Bone marrow (tissue), 2 donors: ENCODE data around the gene DNAH8.

Source experiments
- DNase-seq, 2 donors: peaks; one replicate each; lab custom pipeline; 2025; lab: John Stamatoyannopoulos, UW

DNAH8 gene

GRCh38 chr6:38974389-38975151, 259.5 kb downstream of the DNAH8 start:
- no peak for DNase-seq

GRCh38 chr6:38975621-38976049, 260.5 kb downstream of the DNAH8 start:
- DNase-seq, result no peak

- no peak for DNase-seq
Observed at GRCh38 chr6:38976051-38976450, 260.9 kb downstream of the DNAH8 start.

GRCh38 chr6:38976801-38977500, 261.8 kb downstream of the DNAH8 start:
- no peak for DNase-seq

- DNase-seq, result no peak
Observed at GRCh38 chr6:38978139-38978704, 263.1 kb downstream of the DNAH8 start.

GRCh38 chr6:38982470-38982869, 267.4 kb downstream of the DNAH8 start:
- no peak for DNase-seq

GRCh38 chr6:38984723-38985122, 269.6 kb downstream of the DNAH8 start:
- DNase-seq, result no peak

GRCh38 chr6:38985839-38986238, 270.7 kb downstream of the DNAH8 start:
- no peak for DNase-seq

- DNase-seq, result no peak
Observed at GRCh38 chr6:38987503-38987902, 272.4 kb downstream of the DNAH8 start.

GRCh38 chr6:38988736-38989449, 273.8 kb downstream of the DNAH8 start:
- no peak for DNase-seq

- DNase-seq, result no peak
Observed at GRCh38 chr6:38990475-38990874, 275.4 kb downstream of the DNAH8 start.

GRCh38 chr6:38996676-38997075, 281.6 kb downstream of the DNAH8 start:
- no peak for DNase-seq

GRCh38 chr6:38997128-38997761, 282.1 kb downstream of the DNAH8 start:
- DNase-seq, result peak in 1 of 2 donors; percentile 16

GRCh38 chr6:39003072-39003471, 288.0 kb downstream of the DNAH8 start:
- DNase-seq, result peak in 1 of 2 donors; percentile 10

GRCh38 chr6:39003492-39003891, 288.4 kb downstream of the DNAH8 start:
- DNase-seq, result no peak

GRCh38 chr6:39004801-39005200, 289.7 kb downstream of the DNAH8 start:
- DNase-seq, result no peak

- DNase-seq, result no peak
Observed at GRCh38 chr6:39005774-39006173, 290.7 kb downstream of the DNAH8 start.

- DNase-seq, result no peak
Observed at GRCh38 chr6:39007575-39007974, 292.5 kb downstream of the DNAH8 start.

- no peak for DNase-seq
Observed at GRCh38 chr6:39008737-39009136, 293.6 kb downstream of the DNAH8 start.

GRCh38 chr6:39009476-39009875, 294.4 kb downstream of the DNAH8 start:
- DNase-seq, result no peak

- no peak for DNase-seq
Observed at GRCh38 chr6:39016839-39017546, 301.9 kb downstream of the DNAH8 start.
